Stimulated activated CD8-positive, alpha-beta memory T cell treated with anti-CD3 and anti-CD28 coated beads, Interleukin-15, amount 100 ng/mL, for 48 hours (primary cell): ENCODE results near the gene HCRT.
"Not testable (repeated sequence)": the region's sequence is repeated elsewhere in the genome, so short reads cannot be mapped to it uniquely, and the experiment has no call there.

Experiments
- DNase-seq, 2 donors: peaks; one replicate each; pipeline ENCODE4 v3.0.0-alpha.2; 2020; ENCODE audit warnings: low read depth in 2 of 2

Gene HCRT

DNA sequence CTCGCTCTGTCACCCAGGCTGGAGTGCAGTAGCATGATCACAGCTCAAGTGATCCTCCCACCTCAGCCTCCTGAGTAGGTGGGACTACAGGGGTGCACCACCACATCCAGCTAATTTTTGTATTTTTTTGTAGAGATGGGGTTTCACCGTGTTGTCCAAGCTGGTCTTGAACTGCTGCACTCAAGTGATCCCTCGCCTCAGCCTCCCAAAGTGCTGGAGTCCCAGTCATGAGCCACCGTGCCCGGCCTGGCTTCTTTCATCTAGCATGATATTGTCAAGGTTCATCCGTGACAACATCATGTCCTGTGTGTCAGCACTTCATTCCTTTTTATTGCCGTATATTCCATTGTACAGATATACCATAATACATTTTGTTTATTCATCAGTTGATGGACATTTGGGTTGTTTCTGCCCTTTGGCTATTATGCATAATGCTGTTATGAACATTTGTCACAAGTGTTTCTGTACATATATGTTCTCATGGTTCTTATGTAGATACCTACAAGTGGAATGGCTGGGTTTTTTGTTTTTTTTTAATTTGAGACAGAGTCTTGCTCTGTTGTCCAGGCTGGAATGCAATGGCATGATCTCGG is 12.4 kb upstream of the HCRT start:
- DNase-seq: no peak

- DNase-seq: peak; percentile 67 to 72
Measured at GRCh38 chr17:42193969-42194899, 9.0 kb upstream of the HCRT start, which contains the start of gene GHDC. Gene GHDC, minus strand, starts transcription at chr17:42194494. Its CDS starts 913 bp downstream, at chr17:42193581.

- DNase-seq: no peak
Measured at GRCh38 chr17:42193216-42193968, 8.1 kb upstream of the HCRT start.

- no peak for DNase-seq
Measured at GRCh38 chr17:42192189-42193126, 7.2 kb upstream of the HCRT start.

GRCh38 chr17:42191275-42191608 is 6.0 kb upstream of the HCRT start:
- DNase-seq: no peak

DNA sequence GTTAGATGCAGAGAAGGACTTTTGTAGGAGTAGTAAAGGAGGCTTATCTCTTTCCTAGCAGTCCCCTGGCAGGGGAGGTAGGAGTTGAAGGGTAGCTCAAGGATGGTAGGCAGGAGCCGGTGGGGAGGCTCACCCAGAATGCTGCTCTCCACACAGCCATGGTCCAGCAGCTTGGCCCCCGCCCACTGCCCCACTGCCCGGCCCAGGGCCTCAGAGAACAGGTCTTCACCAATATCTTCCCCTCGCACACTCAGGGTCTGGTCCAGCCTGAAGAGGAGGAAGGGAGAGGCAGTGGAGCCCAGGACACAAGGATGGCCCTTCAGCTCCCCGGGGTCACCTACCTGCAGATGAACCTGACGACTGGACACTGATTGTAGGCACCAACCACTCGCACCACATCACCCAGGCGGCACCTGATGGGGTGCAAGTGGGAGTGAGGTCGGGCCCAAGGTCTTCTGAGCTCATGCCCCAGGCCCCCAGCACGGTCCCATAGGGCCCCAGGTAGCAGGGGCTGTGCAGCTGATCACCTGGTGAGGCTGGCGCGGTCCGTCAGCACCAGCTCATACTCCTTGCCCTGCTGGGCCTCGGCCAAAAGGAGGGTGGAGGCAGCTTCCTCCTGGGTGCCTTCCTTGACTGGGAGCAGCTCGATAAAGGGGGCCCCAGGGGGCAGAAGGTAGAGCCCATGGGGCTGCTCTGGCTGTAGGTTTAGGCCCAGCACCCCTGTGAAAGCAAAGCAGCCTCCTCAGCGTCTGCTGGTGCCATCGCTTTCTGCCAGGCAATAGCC is 5.4 kb upstream of the HCRT start:
- no peak for DNase-seq

GRCh38 chr17:42189651-42189965 is 4.4 kb upstream of the HCRT start:
- no peak for DNase-seq

DNA sequence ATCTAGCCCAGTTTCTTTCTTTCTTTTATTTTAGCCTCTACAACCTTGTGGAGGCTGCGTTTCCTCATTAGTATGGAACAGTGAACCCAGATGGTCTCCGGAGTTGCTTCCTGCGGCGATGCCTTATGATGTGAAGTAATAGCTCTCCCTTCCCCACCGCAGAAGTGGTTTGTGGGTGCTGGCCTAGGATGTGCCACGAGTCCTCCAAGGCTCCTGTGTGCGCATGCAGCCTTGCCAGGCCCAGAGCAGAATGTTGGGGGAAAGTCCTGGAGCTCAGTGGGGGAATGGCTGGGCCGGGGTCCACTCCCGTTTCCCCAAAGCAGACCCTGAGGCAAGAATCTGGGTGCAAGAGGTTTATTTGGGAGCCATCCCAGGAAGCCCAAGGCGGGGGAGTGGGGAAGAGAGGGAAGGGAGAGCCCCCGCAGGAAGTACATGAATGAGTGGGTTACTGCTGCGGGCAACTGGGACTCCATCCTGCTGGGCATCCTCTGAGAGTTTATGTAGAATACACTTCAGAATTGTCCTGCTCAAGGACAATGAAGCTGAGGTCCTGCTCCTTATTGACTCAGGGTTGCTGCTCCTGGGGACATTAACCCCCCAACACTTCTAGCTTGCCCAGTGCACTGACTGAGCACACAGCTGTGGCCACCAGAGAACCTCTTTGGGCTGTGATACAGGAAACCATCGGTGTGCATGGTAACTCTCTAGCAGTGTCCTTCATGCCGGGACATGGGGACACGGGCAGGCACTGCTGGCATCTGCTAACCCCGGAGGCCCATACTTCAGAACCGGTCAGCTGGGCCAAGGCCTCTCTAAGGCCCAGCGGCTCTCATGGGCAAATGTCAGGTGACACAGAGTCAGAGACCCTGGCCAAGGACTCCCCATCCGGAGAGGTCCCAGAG is 3.7 kb upstream of the HCRT start:
- no peak for DNase-seq

DNA sequence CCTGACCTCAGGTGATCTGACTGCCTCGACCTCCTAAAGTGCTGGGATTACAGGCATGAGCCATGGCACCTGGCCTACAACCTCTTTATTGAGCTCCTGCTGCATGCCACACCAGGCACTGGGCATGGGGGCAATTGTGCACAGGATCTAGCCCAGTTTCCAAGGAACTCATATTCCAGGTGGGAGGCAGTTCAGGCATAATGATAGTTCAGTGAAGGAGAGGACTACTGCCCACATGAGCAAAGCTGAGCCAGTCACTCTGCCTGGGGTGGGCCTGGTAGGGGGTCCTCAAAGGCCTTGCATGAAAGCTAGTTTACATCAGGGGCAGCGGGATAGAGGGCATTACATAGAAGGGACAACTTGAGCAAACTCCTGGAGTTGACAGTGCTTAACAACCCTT is 2.6 kb upstream of the HCRT start:
- DNase-seq: no peak

DNA sequence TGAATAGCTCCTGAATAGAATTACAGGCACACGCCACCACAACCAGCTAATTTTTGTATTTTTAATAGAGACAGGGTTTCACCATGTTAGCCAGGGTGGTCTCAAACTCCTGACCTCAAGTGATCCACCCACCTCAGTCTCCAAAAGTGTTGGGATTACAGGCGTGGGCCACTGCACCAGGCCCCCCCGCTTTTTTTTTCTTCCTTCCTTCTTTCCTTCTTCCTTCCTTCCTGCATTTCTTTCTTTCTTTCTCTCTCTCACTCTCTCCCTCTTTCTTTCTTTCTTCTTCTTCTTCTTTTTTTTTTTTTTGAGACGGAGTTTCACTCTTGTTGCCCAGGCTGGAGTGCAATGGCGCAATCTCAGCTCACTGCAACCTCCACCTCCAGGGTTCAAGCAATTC is 939 bp upstream of the HCRT start:
- not testable (repeated sequence) for DNase-seq

- DNase-seq: no peak
Measured at GRCh38 chr17:42185621-42185930, 324 bp upstream of the HCRT start.

- peak; percentile 77 to 80 for DNase-seq
Measured at GRCh38 chr17:42183741-42184711, 1.2 kb downstream of the HCRT start.

DNA sequence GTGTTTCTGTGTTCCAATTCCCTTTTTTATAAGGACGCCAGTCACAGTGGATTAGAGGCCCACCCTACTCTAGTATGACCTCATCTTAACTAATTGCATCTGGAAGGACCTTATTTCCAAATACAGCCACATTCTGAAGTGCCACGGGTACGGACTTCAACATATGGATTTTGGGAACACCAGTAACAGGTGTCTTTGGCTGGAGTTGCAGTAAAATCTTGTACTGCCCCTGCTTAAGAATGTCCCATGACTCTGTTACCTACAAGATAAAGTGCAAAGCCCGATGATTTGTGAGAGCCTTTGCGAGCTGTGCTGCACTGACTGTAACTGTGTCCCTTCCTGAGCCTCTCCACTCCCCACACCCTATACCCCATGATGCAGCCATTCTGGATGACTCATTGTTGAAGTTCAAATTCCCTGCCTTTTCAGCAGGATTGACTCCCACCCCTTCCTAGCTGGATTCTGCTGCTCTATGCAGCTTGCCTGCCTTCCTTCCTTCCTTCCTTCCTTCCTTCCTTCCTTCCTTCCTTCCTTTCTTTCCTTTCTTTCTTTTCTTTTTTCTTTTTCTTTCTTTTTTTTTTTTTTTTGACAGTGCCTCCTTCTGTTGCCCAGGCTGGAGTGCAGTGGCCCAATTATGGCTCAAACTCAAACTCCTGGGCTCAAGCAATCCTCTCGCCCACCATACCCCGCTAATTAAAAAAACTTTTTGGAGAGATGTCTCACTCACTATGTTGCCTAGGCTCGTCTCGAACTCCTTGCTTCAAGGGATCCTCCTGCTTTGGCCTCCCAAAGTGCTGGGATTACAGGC is 2.1 kb downstream of the HCRT start:
- no peak for DNase-seq

GRCh38 chr17:42181851-42182207 is 3.4 kb downstream of the HCRT start:
- DNase-seq: no peak

- DNase-seq: peak; percentile 84
Measured at GRCh38 chr17:42180922-42181850, 4.1 kb downstream of the HCRT start, which contains the start of gene KCNH4. Gene KCNH4, minus strand, starts transcription at chr17:42181142. Its CDS starts 197 bp downstream, at chr17:42180945.

- no peak for DNase-seq
Measured at GRCh38 chr17:42180411-42180921, 4.8 kb downstream of the HCRT start.
